K562 (cell line): ENCODE measurements around the gene MPPED2. TPM values are rescaled to one million over a fixed set of nuclear protein-coding genes. Genes with fewer than 3 reads are reported as not detected.

ENCODE experiments used
- ATAC-seq: fragments of 200-7000 bp; cut with Tn5 transposase; 3 replicates; pipeline ENCODE4 v1.9.1; 2020; ENCODE audit warnings: moderate library complexity
- BruUV-seq: library from RNA; stranded (reverse); fragments of 400-500 nt; replicated peaks from 2 replicates; lab custom pipeline; 2021; lab: Mats Ljungman, UMichigan
- CTCF ChIA-PET: fragments of 300-600 bp; formaldehyde crosslinking; extraction: SDS; loops from one replicate; lab custom pipeline; 2021; ENCODE audit warnings: low intra/inter-chr PET ratio; lab: Yijun Ruan, JAX
- POLR2A ChIA-PET: fragments of 300-600, 350-650 bp; sonication (Branson Sonifier 250); formaldehyde crosslinking; extraction: SDS; loops from one replicate; lab custom pipeline; 2021; ENCODE audit warnings: antibody characterized with exemption, inconsistent platforms; lab: Yijun Ruan, JAX
- DNase-seq, 4 experiments: peaks; one replicate each; pipeline versions ENCODE4 v3.0.0 to v3.0.0-alpha.2; 2011 to 2018; ENCODE audit warnings: low spot score in 3 of 4, mixed read lengths in 3 of 4; ENCODE audit errors: extremely low read depth in 1 of 4
- FAIRE-seq: peaks from 2 replicates; lab custom pipeline; 2011; peaks lifted over from hg19 to GRCh38; lab: Jason Lieb, UNC
- H2AFZ ChIP-seq: 2 replicates; pipeline ENCODE4 v1.6.0; 2011; ENCODE audit warnings: low read depth, low read length, control low read depth, inconsistent platforms
- H3K27ac ChIP-seq: fragments of 200-600 bp; 3 replicates; pipeline ENCODE4 v1.8.0; 2011; ENCODE audit warnings: low read depth, mild to moderate bottlenecking, control low read depth, inconsistent platforms, low read length, moderate library complexity, mixed read lengths; ENCODE audit errors: extremely low read depth
- H3K27me3 ChIP-seq, 2 experiments: fragments of 300-600 bp in 1 of 2; 2 replicates in 1 of 2; 3 replicates in 1 of 2; pipeline versions ENCODE4 v1.6.0 to v1.8.0; 2011; ENCODE audit warnings: inconsistent platforms in 2 of 2, low read length in 2 of 2, mild to moderate bottlenecking in 1 of 2, mixed read lengths in 1 of 2, moderate library complexity in 1 of 2; ENCODE audit not compliant: control insufficient read depth in 2 of 2, insufficient read depth in 2 of 2
- H3K36me3 ChIP-seq: fragments of 300-600 bp; 3 replicates; pipeline ENCODE4 v1.8.0; 2011; ENCODE audit warnings: mild to moderate bottlenecking, low read length, inconsistent platforms; ENCODE audit not compliant: control insufficient read depth, insufficient read depth
- H3K4me1 ChIP-seq, 2 experiments: fragments of 200-600 bp in 1 of 2; replicated peaks in 1 of 2; 2 replicates in 1 of 2; 3 replicates in 1 of 2; pipeline versions ENCODE4 v1.5.1 to v1.8.0; 2011; ENCODE audit warnings: inconsistent platforms in 2 of 2, low read length in 2 of 2, mild to moderate bottlenecking in 1 of 2, mixed read lengths in 1 of 2, moderate library complexity in 1 of 2; ENCODE audit not compliant: control insufficient read depth in 2 of 2, insufficient read depth in 2 of 2
- H3K4me2 ChIP-seq: 2 replicates; pipeline ENCODE4 v1.6.1; 2011; ENCODE audit warnings: low read length, control low read depth, inconsistent platforms, mixed read lengths; ENCODE audit not compliant: insufficient read depth
- H3K4me3 ChIP-seq: fragments of 200-600 bp; sonication (generic), shearing (Covaris generic); 2 replicates; pipeline ENCODE4 v1.5.1; 2016; ENCODE audit warnings: control low read depth, inconsistent platforms
- H3K79me2 ChIP-seq: fragments of 200-600 bp; 3 replicates; pipeline ENCODE4 v1.8.0; 2011; ENCODE audit warnings: low read length, inconsistent platforms; ENCODE audit not compliant: control insufficient read depth, insufficient read depth
- H3K9ac ChIP-seq, 2 experiments: 2 replicates each; pipeline versions ENCODE4 v1.6.0 to v1.6.1; 2011; ENCODE audit warnings: low read depth in 2 of 2, low read length in 2 of 2, control low read depth in 1 of 2, inconsistent platforms in 1 of 2, mild to moderate bottlenecking in 1 of 2, mixed read lengths in 1 of 2; ENCODE audit not compliant: insufficient read depth in 1 of 2
- H3K9me1 ChIP-seq: one replicate; pipeline ENCODE4 v1.6.0; 2011; ENCODE audit warnings: inconsistent platforms, mild to moderate bottlenecking, low read length, moderate library complexity; ENCODE audit not compliant: control insufficient read depth, insufficient read depth
- H3K9me3 ChIP-seq: replicated peaks from 2 replicates; pipeline ENCODE4 v1.5.1; 2011; ENCODE audit warnings: low read depth, low read length, inconsistent platforms; ENCODE audit not compliant: control insufficient read depth, insufficient read depth
- H4K20me1 ChIP-seq: replicated peaks from 2 replicates; pipeline ENCODE4 v1.6.1; 2011; ENCODE audit warnings: low read length, inconsistent platforms, mixed read lengths; ENCODE audit not compliant: control insufficient read depth, insufficient read depth
- CEBPB ChIP-seq: fragments of 450-650 bp; IDR thresholded peaks from 2 replicates; pipeline ENCODE4 v1.6.1; 2016; ENCODE audit warnings: missing genetic modification characterization, missing compliant biosample characterization
- EGR1 ChIP-seq: fragments of 450-650 bp; conservative IDR thresholded peaks from 2 replicates; pipeline ENCODE4 v1.6.1; 2017; ENCODE audit warnings: mild to moderate bottlenecking
- GABPA ChIP-seq: fragments of 200-800 bp; sonication (Bioruptor generic); conservative IDR thresholded peaks from 2 replicates; pipeline ENCODE4 v1.6.1; 2016; ENCODE audit warnings: low read depth, missing genetic modification characterization, missing compliant biosample characterization
- GTF3C2 ChIP-seq: IDR thresholded peaks from 3 replicates; pipeline ENCODE4 v1.6.1; 2011; ENCODE audit warnings: borderline replicate concordance, mild to moderate bottlenecking, moderate library complexity; ENCODE audit not compliant: insufficient read length; ENCODE audit errors: extremely low read depth
- PRDM10 ChIP-seq: fragments of 450-650 bp; IDR thresholded peaks from 2 replicates; pipeline ENCODE4 v1.6.1; 2018; ENCODE audit not compliant: partially characterized antibody
- SRF ChIP-seq, 2 experiments: fragments of 250-450, 450-650 bp in 1 of 2; sonication (Bioruptor Pico) in 1 of 2; sonication (generic) in 1 of 2; formaldehyde crosslinking; IDR thresholded peaks; 2 replicates each; pipeline versions ENCODE4 v1.5.0 to v1.5.1; 2020 to 2022; ENCODE audit warnings: mild to moderate bottlenecking in 1 of 2, missing genetic modification reagents in 1 of 2
- TAF7 ChIP-seq: fragments of 450-650 bp; IDR thresholded peaks from 2 replicates; pipeline ENCODE4 v1.6.1; 2016; ENCODE audit warnings: missing genetic modification characterization, missing compliant biosample characterization
- WGBS: fragments of 100-300 bp; shearing (Covaris generic); methylation state at CpG from one replicate; pipeline ENCODE4 v1.1.6; 2016; ENCODE audit warnings: low coverage, mixed read lengths; ENCODE audit not compliant: insufficient coverage; ENCODE audit errors: missing lambda C conversion rate; 5-methylcytosine and 5-hydroxymethylcytosine counted together
- in situ Hi-C: fragments of 300-500 bp; cut with MboI; formaldehyde crosslinking; loops from 4 replicates; pipeline ENCODE4 v1.15.0; 2018; ENCODE audit warnings: inconsistent platforms, mixed read lengths
- intact Hi-C: fragments of 100-400 bp; cut with micrococcal nuclease; formaldehyde crosslinking; loops from 2 replicates; pipeline ENCODE4 v1.14.2; 2022
- polyA plus RNA-seq, 8 experiments: library from polyadenylated mRNA; depleted of rRNA in 4 of 8; stranded (reverse) in 5 of 8; unstranded in 3 of 8; fragments of >200 nt; fragmentation: Nextera tagmentation in 2 of 8; fragmentation: Illumina TruSeq in 1 of 8; extraction: Ambion mirVana in 2 of 8; extraction: Trizol in 1 of 8; gene quantifications; 2 replicates each; pipeline versions ENCODE4 v1.2.1 to v1.2.3, GENCODE V29; 2011 to 2014; ENCODE audit warnings: inconsistent platforms in 1 of 8, missing spikeins in 1 of 8
- total RNA-seq, 7 experiments: library from RNA; depleted of rRNA in 6 of 7; stranded (reverse); fragments of >200 nt in 6 of 7; fragmentation: Illumina TruSeq in 2 of 7; extraction: Trizol in 2 of 7; gene quantifications; 2 replicates each; pipeline versions ENCODE4 v1.2.1 to v1.2.3, GENCODE V29; 2011 to 2021; ENCODE audit warnings: low replicate concordance in 1 of 7

MPPED2 gene
- total and polyA plus RNA-seq, 9 of the 15 experiments (the other 6 are each of a cell fraction or from before 2014, with no cell fraction given) = not detected

- POLR2A ChIA-PET = no interaction called here
- no peaks in the 10 kb centered on the region for H4K20me1 ChIP-seq
- intact Hi-C loops = no loop called here
- no peak for FAIRE-seq
- no peaks in the 10 kb centered on the region for H3K36me3 ChIP-seq
- H3K9ac ChIP-seq = no peak overlapping the region
- H3K9me3 ChIP-seq = no peaks in the 10 kb centered on the region
- H2AFZ ChIP-seq = no peak overlapping the region
- H3K4me3 ChIP-seq = no peak overlapping the region
- ATAC-seq = no peak
- H3K9me1 ChIP-seq = no peaks in the 10 kb centered on the region
- 0% methylated on average over 1 of the region's 1 CpG for WGBS
- no peak overlapping the region for H3K4me2 ChIP-seq
- CTCF ChIA-PET = no interaction called here
- H3K4me1 ChIP-seq = no peaks in the 10 kb centered on the region
- TF ChIP-seq SRF (CRISPR knock-in tag; IDR thresholded peaks at IDR 0.05) (no peak), GTF3C2 (no peak), TAF7 (no peak), CEBPB (no peak), GABPA (tag) (no peak), EGR1 (no peak), PRDM10 (no peak)
- no TSS peak for BruUV-seq
- in situ Hi-C loops = no loop called here
- DNase-seq = no peak
- H3K79me2 ChIP-seq = no peaks in the 10 kb centered on the region
- H3K27me3 ChIP-seq = no peaks in the 10 kb centered on the region
- no peak overlapping the region for H3K27ac ChIP-seq
Measured at GRCh38 chr11:30567644-30568043, 18.5 kb downstream of the MPPED2 start.
